ENCODE measurements around the gene ATP5ME.

The ATP5ME gene

DNA sequence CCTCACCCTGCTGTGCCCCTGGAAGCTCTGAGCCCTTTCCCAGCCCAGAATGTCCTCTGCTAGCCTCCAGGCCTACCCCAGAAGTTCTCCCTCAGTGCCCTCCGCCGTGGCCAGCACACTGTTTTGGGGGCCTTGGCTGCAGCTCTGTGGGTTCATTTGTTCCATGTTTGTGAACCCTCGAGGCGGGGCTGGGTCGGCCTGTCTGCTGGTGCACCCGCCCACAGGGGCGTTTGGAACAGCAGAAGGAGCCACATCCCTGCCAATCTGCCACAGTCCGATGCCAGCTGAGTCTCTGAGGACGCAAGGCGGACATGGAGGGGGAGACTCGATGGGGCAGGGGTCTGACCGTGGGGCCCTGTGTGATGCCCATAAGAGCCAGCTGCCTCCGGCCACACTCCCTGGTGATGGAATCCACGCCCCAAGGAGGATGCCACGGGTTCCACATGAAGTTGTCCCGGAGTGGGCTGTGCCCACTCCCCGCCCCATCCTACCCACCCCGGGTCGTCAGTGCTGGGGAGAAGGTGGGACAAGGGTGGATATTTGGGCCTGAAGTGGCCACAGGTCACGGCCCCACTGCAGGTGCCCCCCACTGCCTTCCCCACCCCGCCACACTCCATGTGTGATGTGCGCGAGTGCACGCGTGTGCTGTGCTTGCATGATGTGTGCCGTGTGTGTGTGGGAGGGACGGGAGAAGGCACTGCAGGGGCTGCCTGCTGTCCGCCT lies 7.1 kb downstream of the ATP5ME start:
- no peak for DNase-seq

GRCh38 chr4:666436-666810 lies 7.7 kb downstream of the ATP5ME start:
- DNase-seq = no peak

DNA sequence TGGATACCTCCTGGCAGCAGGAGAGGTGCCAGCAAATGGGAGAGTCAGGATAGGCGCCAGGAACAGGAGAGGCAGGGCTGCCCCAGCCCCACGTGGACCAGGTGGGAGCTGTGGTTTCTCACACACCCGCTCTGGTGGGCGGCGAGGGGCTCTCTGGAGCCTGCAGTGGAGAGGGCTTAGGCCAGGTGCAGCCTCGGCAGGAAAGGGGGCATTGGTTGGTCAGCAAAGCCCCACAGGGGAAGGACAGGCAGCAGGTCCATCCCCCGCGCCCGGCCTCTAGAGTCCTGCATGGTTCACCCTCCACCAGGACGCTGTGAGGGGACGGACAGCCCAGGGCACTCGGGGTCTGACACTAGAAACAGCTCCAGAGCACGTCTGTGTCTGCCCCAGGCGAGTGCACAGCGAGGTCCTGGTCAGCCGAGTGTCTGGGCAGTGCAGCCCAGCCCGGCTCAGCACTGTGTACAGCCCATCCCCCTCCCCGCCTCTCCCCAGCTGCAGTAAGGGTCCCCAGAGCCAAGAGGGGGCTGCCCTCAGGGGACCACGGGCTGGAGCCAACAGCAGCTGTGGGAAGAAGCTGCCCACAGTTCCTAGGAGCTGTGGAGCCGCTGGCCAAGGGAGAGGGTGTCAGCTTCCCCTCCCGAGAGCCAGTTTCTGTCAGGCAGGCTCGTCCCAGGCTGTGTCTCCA lies 8.2 kb downstream of the ATP5ME start:
- DNase-seq = no peak

DNA sequence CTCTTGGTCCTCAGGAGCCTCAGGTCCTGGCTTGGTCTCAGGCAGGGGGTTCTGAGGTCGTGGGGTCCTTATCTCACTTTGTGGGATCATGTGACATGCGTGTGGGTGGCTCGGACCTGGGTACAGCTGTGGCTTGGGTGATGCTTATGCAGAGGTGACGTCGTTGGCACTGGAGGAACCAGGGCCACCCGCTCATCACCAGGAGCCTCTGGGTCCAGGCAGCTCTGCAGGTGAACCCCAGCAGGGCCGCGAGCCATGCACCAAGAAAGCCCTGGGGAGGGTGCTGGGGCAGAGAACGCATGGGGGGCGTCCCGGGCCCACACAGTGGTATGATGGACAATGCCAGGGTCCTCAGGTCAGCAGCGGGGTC lies 8.7 kb downstream of the ATP5ME start:
- no peak for DNase-seq

DNA sequence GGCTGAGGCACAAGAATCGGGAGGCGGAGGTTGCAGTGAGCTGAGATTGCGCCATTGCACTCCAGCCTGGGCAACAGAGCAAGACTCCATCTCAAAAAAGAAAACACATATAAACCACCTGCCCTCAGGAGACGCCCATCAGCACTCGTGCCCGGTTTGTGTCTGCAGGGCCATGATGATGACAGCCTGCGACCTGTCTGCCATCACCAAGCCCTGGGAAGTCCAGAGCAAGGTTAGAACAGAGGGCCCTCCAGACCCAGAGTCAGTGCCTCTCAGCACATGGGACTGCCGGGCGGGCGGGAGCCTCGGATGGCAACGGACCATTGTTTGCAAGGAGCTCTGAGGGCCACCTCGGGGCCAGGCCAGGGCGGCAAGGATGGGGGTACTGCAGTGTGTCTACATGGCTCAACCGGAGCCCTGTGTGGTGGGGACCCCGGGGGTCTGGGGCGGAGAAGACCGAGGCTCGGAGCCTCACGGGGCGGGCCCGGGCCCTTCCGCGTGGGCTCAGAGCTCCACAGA lies 9.3 kb downstream of the ATP5ME start:
- no peak for DNase-seq

- DNase-seq = peak; percentile 72
Observed at GRCh38 chr4:663438-664428, 10.3 kb downstream of the ATP5ME start.

DNA sequence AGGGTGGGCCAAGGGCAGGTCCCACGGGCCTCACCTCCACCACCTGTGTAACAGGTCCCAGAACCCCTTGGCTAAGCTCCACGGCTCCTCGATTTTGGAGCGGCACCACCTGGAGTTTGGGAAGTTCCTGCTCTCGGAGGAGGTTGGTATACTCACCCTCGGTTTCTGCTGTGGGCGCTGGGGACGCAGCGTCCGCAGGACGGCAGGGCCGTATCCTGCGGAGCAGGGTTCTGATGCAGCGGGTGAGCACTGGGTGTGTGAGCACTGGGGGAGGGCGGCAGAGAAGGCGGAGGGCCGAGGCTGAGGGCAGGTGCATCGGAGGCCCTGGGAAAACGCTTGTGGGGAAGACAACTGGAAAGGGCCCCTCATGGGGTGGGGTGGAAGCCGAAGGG lies 11.0 kb downstream of the ATP5ME start:
- DNase-seq = no peak

GRCh38 chr4:661881-662761 lies 12.0 kb downstream of the ATP5ME start:
- DNase-seq = no peak

DNA sequence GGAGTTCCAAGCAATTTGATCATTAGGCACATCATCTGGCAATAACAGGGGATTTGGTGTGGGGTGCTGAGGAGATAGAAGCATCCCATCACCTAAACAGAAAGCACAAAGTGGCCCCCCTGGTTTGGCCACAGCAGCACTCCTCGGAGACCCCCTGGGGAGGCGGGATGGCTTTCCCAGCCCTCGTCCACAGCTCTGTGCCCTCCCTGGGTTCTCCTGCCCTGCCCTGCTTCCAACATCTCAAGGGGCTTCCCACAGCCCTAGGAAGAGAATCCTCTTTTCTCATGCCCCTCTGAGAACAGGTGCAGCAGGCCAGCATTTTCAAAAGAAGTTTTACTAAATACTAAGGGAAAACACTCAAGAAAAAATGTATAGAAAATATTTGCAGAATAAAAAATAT lies 12.8 kb downstream of the ATP5ME start:
- no peak for DNase-seq

GRCh38 chr4:660401-660800 lies 13.7 kb downstream of the ATP5ME start:
- DNase-seq = no peak

DNA sequence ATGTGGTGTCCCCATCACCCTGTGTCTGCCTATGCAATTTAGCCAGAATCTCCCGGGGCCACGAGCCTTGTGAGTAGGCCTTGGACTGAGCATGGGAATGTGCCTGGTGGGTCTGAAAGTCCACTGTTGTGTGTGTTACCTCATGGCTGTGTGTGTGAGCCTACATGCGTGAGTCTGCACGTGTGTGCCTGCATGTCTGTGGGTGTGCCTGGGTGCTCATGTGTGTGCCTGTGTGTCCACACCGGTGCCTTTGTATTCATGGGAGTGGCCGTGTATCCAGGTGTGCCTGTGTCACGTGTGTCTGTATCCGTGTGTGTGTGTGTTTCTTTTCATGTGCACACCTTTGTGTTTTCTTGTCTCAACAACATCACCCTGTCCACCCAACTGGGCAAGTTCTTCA lies 14.2 kb downstream of the ATP5ME start:
- DNase-seq = no peak

- no peak for DNase-seq
Observed at GRCh38 chr4:658681-659667, 15.1 kb downstream of the ATP5ME start.

GRCh38 chr4:657834-658667 lies 16.0 kb downstream of the ATP5ME start:
- DNase-seq = no peak

DNA sequence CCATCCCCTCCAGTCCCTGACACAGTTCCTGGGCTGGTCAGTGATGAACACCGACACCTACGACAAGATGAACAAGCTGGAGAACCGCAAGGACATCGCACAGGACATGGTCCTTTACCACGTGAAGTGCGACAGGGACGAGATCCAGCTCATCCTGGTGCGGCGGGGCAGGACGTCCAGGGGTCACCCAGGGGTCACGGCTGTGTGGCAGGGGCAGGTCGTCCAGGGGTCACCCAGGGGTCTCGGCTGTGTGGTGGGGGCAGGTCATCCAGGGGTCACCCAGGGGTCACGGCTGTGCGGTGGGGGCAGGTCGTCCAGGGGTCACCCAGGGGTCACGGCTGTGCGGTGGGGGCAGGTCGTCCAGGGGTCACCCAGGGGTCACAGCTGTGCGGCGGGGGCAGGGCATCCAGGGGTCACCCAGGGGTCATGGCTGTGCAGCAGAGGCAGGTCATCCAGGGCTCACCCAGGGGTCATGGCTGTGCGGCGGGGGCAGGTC lies 16.7 kb downstream of the ATP5ME start:
- DNase-seq = no peak

DNA sequence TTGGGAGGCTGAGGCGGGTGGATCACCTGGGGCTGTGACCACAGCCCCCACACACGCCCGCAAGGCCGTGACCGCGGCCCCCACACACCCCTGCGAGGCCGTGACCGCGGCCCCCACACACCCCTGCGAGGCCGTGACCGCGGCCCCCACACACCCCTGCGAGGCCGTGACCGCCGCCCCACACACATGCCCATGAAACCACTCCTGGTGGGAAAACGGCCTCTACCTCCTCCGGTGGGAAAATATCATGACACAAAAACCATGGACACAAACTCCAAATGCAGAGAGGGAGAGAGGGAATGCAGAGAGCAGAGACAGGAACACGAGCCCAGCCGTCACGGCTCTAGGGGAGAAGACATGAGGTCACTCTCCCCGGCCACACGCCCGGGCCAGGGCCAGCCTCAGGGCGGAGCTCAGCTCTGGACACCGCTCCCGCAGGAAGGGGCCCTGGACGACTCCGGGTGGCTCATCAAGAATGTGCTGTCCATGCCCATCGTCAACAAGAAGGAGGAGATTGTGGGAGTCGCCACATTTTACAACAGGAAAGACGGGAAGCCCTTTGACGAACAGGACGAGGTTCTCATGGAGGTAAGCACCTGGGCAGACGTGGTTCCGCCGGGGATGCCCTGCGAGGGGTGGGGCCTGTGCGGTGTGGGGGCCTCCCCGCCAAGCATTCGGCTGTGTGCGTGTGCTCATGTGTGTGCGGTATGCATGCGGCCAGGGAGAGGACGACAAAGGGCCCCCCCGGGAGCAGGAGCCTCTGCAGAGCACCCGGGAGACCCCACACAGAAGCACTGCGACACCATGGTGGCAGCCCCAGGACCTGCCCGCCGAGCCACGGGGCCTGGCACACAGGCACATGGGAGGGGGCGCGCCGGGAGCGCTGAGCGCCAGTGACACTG lies 17.4 kb downstream of the ATP5ME start:
- no peak for DNase-seq

- DNase-seq = no peak
Observed at GRCh38 chr4:655464-656151, 18.5 kb downstream of the ATP5ME start.

DNA sequence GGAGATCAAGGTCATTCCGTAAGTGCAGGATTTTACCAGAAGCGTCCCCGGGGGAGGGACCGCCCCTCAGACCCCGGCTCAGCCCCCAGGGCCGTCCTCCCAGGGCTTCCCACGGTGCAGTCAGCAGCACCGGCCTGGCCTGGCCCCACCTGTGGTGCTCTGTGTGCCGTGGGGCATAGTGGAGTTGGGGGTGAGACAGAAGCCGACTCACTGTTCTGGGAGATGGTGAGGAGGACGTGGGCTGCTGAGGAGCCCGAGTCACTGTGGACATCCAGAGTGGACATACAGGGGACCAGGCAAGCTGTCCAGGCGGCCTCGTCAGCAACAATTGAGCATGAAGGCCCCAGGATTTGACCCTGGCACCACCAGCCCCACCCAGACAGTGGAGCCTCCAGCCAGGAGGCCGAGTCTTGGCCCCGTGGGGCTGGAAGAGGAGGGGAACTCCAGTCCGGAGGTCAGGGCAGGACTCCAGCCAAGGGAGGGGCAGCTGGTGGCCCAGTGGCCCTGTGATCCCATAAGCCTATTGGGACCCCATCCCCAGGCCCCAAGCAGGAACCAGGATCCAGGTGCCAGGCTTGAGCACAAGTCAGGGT lies 19.1 kb downstream of the ATP5ME start:
- DNase-seq = no peak

DNA sequence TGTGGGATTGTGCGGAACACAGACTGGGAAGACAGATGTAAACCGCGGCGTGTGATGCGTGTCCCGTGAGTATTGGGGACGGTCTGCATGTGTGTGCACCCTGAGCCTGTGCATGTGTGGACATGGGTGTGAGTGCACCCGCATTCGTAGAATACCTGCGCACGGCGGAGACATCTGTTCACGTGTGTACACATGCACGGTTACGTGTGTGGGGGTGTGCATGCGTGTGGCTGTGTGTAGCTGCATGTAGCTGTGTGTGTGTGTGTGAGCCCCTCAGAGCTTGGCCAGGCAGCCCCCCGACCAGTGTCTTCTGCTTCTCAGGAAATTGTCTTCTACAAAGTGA lies 19.6 kb downstream of the ATP5ME start:
- DNase-seq = no peak
